GM21825 (cell line): ENCODE measurements around the gene DNAH11.
"Not testable (repeated sequence)": the region's sequence is repeated elsewhere in the genome, so short reads cannot be mapped to it uniquely, and the experiment has no call there.

Experiments
- ATAC-seq: cut with Tn5 transposase; IDR thresholded peaks from one replicate; pipeline ENCODE4 v1.9.1; 2021; ENCODE audit warnings: mild to moderate bottlenecking, moderate library complexity; ENCODE audit not compliant: unreplicated experiment

Gene DNAH11

DNA sequence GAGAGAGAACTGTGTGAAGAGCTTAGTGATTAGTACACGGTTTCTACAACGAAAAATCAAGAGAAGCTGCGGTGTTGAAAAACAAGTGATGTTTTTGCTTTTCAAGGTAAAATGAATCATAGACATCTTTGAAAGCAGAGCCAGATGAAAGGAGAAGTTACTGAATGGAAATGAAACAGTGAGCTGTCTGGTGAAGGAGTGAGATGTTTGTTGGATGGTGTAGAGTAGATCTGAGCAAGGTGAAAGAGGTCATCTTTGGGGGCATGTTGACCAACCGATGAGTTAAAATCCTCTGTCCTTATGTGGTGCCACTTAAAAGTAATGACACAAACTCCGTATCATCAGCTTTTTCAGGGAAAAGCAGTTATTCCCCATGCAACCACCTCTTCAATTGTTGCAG lies 225.4 kb downstream of the DNAH11 start:
- no peak for ATAC-seq

DNA sequence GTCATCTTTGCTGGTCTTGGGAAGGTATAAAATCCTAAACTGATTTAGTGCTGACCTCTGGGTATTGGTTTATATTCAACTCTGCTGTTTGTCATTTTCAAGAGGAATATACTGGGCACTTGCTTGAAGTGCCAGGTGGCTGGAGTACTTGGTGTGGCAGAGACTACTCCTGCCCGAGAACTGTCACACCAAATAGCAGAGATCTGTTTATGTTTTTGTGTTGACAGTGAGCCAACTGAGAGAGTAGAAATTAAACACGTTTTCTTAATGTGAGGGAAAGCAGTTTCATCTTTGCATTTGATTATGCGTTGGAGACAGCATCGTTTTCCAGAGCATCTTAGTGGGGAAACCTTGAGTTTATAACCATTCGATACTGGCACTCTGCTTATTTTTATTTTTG lies 228.4 kb downstream of the DNAH11 start:
- ATAC-seq = no peak

DNA sequence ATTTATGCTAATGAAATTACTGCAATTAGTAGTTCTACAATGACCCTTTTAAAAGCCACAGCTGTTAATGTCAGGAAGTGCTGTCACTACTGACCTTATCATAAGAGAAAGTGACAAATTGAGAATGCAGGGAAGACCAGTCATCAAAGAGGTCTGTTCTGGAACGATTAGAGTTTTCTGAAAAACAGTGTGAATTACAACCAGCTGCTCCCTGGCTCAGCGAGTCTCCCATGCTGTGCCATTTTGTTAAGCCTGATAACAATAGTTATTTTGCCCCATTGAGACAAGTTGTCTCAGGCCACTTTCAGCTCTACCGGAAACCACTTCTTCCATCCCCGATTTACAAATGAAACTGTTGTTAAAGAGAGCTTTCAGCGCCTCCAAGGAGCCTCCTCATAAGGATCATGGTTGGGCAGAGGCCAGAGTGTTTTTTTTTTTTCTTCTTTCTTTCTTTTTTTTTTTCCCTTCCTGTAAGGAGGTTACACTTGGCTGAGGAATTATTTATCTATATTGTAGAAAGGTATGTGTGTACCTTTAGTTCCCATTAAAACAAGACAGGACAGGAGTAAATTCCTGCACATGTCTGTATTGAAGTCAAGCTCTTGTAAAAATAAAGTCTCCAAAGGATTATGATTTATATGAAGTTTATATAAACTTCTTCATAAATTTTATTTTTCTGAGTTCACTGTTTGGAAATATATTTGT lies 229.2 kb downstream of the DNAH11 start:
- no peak for ATAC-seq

DNA sequence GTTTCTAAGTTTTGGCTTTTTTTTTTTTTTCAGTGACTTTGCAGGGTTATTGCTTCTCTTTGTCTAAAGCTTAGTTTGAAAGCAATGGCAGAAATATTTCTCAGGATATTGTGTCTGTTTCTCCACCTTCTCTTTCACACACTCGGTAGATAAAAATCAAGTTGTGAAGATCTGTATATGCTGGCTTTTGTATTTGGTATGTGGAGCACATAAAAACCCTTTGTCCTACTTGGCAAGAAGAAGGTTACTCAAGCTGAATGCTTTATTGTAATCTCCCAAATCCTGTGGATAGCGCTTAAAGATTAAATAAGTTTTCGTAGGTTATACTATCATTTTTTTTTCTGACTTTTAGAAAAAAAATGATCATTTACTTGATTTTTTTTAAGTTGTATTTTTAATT lies 230.5 kb downstream of the DNAH11 start:
- no peak for ATAC-seq

DNA sequence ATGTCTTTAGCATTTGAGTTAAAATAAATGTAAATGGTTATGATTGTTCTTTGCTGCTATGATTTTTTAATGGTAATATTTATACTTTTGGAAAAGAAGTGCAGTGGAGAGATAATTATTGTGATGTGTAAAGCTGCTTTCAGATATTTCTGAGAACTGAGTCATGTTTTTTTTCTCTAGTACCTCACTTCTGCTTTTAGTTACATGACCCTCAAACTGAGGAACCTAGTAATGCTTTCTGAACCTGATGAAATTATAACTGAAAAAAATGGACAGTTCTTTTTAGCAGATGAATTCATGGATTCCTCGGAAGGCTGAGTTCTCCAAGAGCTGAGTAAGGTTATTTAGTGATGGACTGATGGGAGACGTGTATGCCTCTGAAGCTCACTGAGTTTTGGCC lies 235.1 kb downstream of the DNAH11 start:
- no peak for ATAC-seq

DNA sequence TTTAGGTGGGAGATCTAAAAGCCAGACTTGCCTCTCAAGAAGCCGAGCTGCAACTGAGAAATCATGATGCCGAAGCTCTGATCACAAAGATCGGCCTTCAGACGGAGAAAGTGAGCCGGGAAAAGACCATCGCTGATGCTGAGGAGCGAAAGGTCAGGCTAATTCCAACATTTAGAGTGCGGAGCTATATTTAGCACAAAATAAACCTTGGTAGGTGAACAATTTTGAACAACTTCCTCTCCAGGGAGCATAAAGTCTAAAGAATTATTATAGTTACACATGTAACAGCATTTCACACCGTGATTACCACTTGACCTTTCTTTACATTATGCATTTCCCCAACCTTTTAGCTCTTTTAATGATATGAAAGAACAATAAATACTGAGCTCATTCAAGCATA lies 236.1 kb downstream of the DNAH11 start:
- ATAC-seq = no peak

DNA sequence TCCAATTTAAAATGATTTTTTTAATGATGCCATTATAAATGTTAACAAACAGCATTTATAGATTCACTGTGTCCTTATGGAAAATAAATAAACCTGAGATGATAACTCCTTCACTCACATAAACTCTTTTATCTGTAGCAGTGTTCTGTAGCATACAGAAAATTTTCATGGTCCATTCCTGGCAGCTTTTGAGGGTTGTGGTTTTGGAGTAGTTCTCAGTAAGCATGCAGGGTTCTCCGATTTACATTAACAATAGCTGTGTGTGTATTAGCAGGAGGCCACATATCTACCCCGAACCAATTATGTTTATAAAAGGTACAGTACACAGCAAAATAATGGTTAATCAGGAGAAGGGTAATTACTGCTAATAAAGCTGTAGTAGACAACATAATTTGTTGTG lies 240.2 kb downstream of the DNAH11 start:
- no peak for ATAC-seq

DNA sequence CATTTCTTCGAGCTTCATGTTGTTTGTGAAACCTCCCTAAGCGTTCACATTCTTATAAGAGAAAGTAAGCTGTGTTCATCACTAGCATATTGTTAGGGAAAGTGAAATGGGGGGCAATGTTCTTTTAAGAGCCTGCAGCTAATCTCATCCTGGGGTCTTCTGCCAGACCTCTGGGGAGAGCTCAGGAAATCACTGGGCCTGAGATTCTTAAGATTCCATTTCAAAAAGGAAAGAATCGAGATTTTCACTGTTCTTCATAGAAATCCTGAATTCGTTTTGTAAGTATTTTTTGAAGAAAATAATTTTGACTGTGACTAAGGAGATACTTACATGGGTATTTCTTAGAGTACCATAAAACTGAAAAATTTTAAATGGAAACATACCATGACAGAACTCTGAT lies 242.2 kb downstream of the DNAH11 start:
- no peak for ATAC-seq

DNA sequence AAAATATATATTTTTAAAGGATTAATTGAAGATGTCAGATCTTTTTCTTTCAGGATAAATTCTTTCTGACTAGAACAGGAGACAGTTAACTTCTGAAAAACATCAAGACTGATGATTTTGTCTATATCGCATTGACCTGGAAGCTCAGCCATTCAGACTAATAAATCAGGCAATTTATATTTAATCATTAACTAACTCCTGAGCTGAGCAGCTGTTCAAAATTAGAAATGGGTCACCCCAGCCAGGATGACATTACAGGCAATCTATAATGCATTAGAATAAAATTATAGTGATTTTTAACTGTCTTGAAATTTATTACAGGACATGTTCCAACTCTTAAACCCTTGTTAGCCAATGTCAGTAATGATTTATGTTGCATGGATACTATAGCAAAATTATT lies 263.0 kb downstream of the DNAH11 start:
- ATAC-seq = no peak

DNA sequence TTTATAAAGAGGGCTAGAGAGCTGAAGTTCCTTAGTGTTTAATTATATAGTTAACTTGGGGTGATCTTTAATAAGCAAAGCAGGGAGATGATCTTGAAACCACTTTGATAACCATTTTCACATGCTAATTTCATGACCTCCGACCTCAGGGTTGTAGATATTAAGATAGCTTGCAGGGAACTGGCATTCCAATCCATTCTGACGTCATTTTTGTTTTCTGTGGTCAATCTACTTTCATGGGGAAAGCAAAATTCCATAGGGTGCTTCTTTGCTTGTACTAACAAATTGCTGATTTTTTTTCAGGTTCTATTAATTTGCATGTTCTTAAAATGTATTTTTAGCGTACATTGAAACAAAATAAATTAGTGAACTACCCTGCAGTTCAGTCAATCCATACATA lies 263.5 kb downstream of the DNAH11 start:
- ATAC-seq = no peak

DNA sequence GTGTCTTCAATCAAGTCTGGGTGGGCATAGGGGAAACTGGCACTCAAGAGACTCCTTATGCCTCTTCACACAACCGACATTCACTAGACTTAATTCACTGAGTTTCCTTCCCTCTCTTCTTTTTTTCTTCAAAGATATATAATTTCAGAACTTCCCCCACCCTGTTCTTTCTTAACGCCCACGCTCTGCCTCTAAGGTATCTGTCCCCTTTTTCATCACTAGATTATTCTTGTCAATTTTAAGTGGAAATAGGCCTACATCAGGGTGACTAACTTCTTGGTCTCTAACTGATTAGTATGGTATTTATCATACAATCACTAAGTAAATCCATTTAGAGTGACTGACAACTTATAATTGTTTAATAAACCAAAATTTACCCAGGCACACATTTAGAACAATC lies 276.2 kb downstream of the DNAH11 start:
- ATAC-seq = no peak

DNA sequence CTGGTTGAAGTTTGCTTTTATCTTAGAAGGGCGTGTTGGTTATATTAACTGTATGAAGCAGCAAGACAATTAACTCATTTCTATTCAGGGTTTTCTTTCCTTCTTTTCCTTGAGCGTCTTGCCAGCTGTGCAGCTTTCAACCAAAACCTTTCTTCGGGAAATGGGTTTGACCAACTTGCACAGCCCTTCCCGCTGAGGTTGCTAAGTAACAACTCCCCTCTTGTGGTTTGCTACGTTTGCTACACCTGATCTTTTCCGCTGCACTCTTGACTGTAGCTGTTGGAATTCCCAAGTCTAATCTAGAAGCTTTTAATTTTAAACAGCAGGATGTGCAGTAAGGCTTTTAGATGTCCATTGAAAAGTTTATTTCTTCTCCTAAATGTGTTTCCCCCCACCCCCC lies 286.0 kb downstream of the DNAH11 start:
- ATAC-seq = no peak

DNA sequence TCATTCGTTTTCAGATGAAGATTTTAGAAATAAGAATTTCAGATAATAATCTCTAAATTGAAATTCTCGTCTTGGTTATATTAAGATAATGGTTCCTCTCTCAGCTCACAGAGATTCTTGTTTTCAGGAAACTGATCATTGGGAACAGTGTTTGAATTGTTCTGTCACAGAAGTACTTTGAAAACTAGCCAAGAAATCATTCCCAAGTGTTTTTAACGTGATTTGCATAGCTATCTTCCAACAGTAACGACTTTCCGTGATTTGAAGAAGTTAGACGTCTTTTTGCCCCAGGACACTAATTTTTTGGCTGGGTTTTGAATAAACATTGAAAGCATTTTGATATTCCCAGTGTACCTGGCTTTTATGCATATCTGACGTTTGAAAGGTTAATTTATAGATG lies 286.9 kb downstream of the DNAH11 start:
- no peak for ATAC-seq

DNA sequence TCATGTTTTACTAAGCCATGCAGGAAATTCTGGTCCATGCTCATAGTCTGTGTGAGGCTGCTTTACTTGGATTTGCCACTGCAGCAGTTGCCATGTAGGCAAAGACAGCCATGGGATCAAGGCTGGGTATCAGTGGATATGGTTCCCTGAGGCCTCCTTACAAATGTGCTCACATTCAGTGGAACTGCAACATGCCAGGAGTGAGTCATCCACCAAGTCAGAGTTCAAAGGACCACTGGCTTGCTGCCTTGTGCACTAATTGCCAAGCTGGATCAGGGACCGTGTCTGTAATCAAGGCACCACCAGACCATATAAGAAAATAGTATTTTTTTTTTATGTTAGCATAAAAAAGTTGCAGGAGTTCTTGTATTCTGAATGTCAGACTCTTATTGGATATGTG lies 301.9 kb downstream of the DNAH11 start:
- no peak for ATAC-seq

DNA sequence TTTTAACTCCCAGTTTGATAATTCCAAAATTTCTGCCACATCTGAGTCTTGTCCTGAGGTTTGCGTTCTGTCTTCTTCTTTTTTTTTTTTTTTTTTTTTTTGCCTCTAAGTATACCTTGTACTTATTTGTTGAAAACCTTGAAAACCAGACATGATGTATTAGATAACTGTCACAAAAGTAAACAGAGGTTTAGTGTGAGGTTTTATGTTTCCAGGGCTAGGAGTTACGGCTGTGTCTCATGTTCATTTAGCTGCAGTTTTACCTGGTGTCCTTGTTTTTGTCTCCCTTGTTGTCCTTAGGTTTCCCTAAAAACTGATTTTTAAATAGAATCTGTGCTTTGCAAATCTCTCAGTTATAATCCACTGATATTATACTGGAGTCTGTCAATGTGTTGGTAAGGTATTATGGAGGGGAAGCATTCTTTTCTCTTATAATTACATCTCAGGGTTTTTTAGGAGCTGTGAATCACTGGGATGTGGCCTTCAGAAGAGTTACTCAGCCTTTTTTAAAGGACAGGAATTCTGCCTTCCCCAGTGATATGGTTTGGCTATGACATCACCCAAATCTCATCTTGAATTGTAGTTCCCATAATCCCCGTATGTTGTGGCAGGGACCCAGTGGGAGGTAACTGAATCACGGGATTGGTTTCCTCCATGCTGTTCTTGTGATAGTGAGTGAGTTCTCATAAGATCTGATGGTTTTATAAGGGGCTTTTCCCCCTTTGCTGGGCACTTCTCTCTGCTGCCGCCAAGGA lies 307.9 kb downstream of the DNAH11 start:
- ATAC-seq = no peak

DNA sequence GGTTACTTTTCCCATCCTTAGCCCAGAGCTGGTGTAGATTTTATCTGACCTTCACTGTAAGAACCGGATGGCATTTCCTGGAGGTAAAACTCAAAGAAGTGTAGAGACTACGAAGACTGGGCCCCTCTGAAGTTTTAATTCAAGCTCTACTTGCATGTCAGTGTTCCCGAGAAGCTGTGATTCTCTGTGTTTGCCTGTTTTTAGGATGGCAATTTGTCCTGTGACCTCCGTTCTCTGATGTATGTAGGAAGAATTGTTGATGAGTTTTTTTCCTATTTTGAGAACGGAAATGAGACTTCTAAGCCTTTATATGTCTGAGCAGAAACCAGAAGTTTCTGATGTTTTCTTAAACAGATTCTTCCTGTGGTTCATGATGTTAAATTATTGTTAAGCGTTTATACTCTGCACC lies 308.7 kb downstream of the DNAH11 start:
- ATAC-seq = no peak

DNA sequence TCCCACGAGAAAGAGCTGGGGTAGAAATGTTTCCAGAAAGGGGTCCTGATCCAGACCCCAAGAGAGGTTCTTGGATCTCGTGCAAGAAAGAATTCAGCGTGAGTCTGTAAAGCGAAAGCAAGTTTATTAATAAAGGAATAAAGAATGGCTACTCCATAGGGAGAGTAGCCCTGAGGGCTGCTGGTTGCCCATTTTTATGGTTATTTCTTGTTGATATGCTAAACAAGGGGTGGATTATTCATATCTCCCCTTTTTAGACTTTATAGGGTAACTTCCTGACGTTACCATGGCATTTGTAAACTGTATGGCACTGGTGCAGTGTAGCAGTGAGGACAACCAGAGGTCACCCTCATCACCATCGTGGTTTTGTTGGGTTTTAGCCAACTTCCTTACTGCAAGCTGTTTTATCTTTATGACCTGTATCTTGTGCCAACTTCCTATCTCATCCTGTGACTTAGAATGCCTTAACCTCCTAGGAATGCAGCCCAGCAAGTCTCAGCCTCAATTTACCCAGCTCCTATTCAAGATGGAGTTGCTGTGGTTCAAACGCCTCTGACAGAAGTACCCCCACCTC lies 322.9 kb downstream of the DNAH11 start:
- ATAC-seq = not testable (repeated sequence)

DNA sequence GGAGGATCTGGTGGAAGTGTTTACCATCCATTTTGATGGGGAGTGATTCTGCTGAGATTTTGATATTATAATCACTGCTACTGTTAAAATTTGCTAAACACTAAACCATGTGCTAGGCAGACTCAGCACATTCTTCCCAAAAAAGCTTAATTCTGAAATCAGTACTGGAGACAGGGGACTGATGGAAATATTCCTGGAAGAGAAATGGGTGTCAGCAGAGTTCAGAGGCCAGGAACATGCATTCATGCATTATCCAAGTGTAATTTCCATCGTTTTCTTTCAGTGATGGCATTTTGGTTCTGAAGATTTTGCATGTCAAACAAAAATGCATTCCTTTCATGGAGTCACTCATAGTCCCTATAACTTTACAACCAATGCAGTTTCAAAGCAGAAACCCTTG lies 323.9 kb downstream of the DNAH11 start:
- no peak for ATAC-seq

DNA sequence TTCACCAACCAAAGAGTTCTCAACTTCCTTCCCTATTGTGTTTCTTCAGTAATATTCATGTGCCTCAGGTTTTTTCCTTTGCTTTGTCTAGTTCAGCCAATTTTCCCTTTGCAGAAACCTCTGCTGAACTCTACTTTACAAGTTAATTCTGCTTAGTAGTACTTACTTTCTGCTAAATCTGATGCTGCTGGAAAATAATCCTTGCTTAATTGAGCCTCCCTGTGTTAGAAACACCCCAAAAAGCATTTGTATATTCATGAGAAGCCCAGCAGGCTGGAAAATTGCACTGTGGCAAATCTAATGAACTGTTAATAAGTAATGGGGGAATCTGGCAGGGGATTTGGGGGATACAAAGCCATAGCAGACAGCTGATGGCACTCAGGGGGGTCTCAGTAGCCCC lies 324.4 kb downstream of the DNAH11 start:
- ATAC-seq = no peak

DNA sequence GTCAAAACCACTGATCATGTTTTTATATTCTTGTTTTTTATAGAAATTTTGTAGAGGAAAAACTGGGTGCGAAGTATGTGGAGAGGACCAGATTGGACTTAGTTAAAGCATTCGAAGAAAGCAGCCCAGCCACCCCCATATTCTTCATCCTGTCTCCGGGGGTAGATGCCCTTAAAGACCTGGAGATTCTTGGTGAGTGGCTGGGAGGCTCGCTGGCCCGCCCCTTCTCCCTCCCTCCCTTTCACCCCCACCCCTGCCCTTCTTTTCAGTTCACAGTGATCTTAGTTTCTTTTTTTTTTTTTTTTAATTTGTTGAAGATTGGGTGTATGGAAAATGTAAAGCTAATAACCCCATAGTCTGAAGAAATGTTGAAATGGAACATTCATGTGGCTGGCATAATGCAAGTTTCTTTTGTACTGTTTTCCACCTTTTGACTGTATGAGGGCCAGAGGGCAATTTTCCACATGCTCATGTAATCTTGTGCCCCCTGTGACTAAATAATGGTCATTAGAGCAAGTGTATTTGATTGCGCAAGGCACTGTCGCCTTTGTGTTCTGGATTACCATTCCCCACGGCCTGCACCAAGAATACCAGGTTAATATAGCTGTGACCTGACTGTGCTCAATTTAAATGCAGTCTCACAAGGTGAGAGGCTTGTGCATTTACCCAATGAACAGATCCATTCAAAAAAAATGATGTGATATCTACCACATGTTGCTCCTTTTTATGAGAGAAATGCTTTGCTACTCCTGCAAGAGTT lies 325.2 kb downstream of the DNAH11 start:
- no peak for ATAC-seq

DNA sequence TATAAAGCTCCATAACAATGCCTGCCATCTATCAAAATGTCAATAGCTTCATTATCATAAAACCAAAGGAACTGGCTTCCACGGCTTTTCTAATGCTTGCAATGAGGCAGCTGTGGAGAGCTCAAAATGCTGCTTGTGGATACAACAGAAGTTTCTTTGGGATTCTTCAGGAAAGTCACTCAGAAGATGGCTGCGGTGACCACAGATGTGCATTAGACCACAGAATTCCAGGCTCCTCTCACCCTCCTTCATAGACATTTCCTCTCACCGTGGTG lies 325.7 kb downstream of the DNAH11 start:
- no peak for ATAC-seq
